Endothelial cell (in vitro differentiated cells): Measurements from ENCODE around the gene GUCD1. TPM values are rescaled to one million over a fixed set of nuclear protein-coding genes. Genes with fewer than 3 reads are reported as not detected.

Source experiments
- DNase-seq: peaks from one replicate; pipeline ENCODE4 v3.0.0; 2021; ENCODE audit warnings: low spot score
- H3K27ac Mint-ChIP-seq: one replicate; pipeline ENCODE4 v1.8.0; 2021; ENCODE audit warnings: mixed read lengths, inconsistent platforms; ENCODE audit not compliant: unreplicated experiment
- H3K27me3 Mint-ChIP-seq: one replicate; pipeline ENCODE4 v1.8.0; 2021; ENCODE audit warnings: mild to moderate bottlenecking, moderate library complexity, mixed read lengths, inconsistent platforms; ENCODE audit not compliant: unreplicated experiment
- H3K36me3 Mint-ChIP-seq: one replicate; pipeline ENCODE4 v1.8.0; 2021; ENCODE audit warnings: mild to moderate bottlenecking, low read depth, mixed read lengths, inconsistent platforms; ENCODE audit not compliant: unreplicated experiment
- H3K4me1 Mint-ChIP-seq: one replicate; pipeline ENCODE4 v1.8.0; 2021; ENCODE audit warnings: mild to moderate bottlenecking, mixed read lengths, inconsistent platforms; ENCODE audit not compliant: unreplicated experiment
- H3K4me3 Mint-ChIP-seq: one replicate; pipeline ENCODE4 v1.8.0; 2021; ENCODE audit warnings: mild to moderate bottlenecking, mixed read lengths, inconsistent platforms; ENCODE audit not compliant: unreplicated experiment
- H3K9me3 Mint-ChIP-seq: one replicate; pipeline ENCODE4 v1.8.0; 2021; ENCODE audit warnings: mixed read lengths, inconsistent platforms; ENCODE audit not compliant: unreplicated experiment
- CTCF ChIP-seq: fragments of 200-600 bp; sonication (generic); IDR thresholded peaks from one replicate; pipeline ENCODE4 v1.5.0; 2021; ENCODE audit warnings: antibody characterized with exemption; ENCODE audit not compliant: unreplicated experiment
- total RNA-seq: library from RNA; stranded (reverse); fragmentation: NEBNext Ultra II Directional; extraction: Animal tissue kit (Norgen Biotek cat#: 25700); gene quantifications from one replicate; pipeline ENCODE4 v1.2.1, GENCODE V29; 2021; ENCODE audit not compliant: unreplicated experiment

The GUCD1 gene
- total RNA-seq, 1 donor from 2014 or later, result 83.8 TPM

GRCh38 chr22:24495365-24495675 is 59.6 kb downstream of the GUCD1 start:
- TF ChIP-seq CTCF, result no peak
- H3K27ac Mint-ChIP-seq, result no peak overlapping the region
- H3K4me3 Mint-ChIP-seq, result no peak overlapping the region
- no peak for DNase-seq
- peaks cover 10% of the 10 kb centered on the region for H3K36me3 Mint-ChIP-seq
- H3K4me1 Mint-ChIP-seq, result peaks cover 16% of the 10 kb centered on the region
- peaks cover 10% of the 10 kb centered on the region for H3K27me3 Mint-ChIP-seq
- H3K9me3 Mint-ChIP-seq, result no peaks in the 10 kb centered on the region

GRCh38 chr22:24494528-24495364 is 60.2 kb downstream of the GUCD1 start, which contains the start of gene UPB1:
Gene UPB1, plus strand, starts transcription at chr22:24495332. Its CDS starts 72 bp downstream, at chr22:24495404.
- peaks cover 15% of the 10 kb centered on the region for H3K4me1 Mint-ChIP-seq
- peaks cover 10% of the 10 kb centered on the region for H3K36me3 Mint-ChIP-seq
- DNase-seq, result no peak
- H3K27ac Mint-ChIP-seq, result no peak within 1 kb of the TSS
- no peaks in the 10 kb centered on the region for H3K9me3 Mint-ChIP-seq
- no peak within 1 kb of the TSS for H3K4me3 Mint-ChIP-seq
- peaks cover 10% of the 10 kb centered on the region for H3K27me3 Mint-ChIP-seq
- TF ChIP-seq CTCF, result no peak

GRCh38 chr22:24494167-24494527 is 60.8 kb downstream of the GUCD1 start:
- TF ChIP-seq CTCF, result no peak
- peaks cover 10% of the 10 kb centered on the region for H3K36me3 Mint-ChIP-seq
- DNase-seq, result no peak
- peaks cover 15% of the 10 kb centered on the region for H3K4me1 Mint-ChIP-seq
- H3K27ac Mint-ChIP-seq, result no peak overlapping the region
- no peaks in the 10 kb centered on the region for H3K9me3 Mint-ChIP-seq
- H3K27me3 Mint-ChIP-seq, result peaks cover 12% of the 10 kb centered on the region
- no peak overlapping the region for H3K4me3 Mint-ChIP-seq

- Mint-ChIP-seq H3K4me1 (peaks cover 15% of the 10 kb centered on the region), H3K4me3 (no peak overlapping the region), H3K27ac (no peak overlapping the region), H3K27me3 (peaks cover 12% of the 10 kb centered on the region), H3K9me3 (no peaks in the 10 kb centered on the region), H3K36me3 (peaks cover 10% of the 10 kb centered on the region)
- no peak for TF ChIP-seq CTCF
- DNase-seq, result no peak
Observed at GRCh38 chr22:24492391-24492790, 62.5 kb downstream of the GUCD1 start.

Other genes with a start within 250 kb of the GUCD1 start
- gene ADORA2A, start 127.5 kb downstream of the GUCD1 start, total RNA-seq, result 18.5 TPM
- 0.13 TPM for gene UPB1, start 59.8 kb downstream of the GUCD1 start, total RNA-seq
- gene SNRPD3, start 861 bp upstream of the GUCD1 start, total RNA-seq, result 103 TPM
- gene LRRC75B, start 37.9 kb upstream of the GUCD1 start, total RNA-seq, result 26.9 TPM
- 4.6 TPM for gene GGT1, start 48.1 kb upstream of the GUCD1 start, total RNA-seq
- gene PIWIL3, start 219.6 kb upstream of the GUCD1 start, total RNA-seq, result not detected